Mucosa of gallbladder (tissue), 1 donor: ENCODE measurements around the gene ZNF277. TPM values are rescaled to one million over a fixed set of nuclear protein-coding genes. Genes with fewer than 3 reads are reported as not detected.

ENCODE experiments used
- DNase-seq: peaks from one replicate; pipeline ENCODE4 v3.0.0-alpha.2; 2020; ENCODE audit warnings: low spot score
- total RNA-seq: library from RNA; stranded (reverse); gene quantifications from one replicate; pipeline ENCODE4 v1.2.1, GENCODE V29; 2021
- donor health status: DM: no; HTN: no; CAD: no.

ZNF277 gene
- total RNA-seq, 1 donor from 2014 or later, result 29.4 TPM

GRCh38 chr7:112391841-112392286 is 185.4 kb downstream of the ZNF277 start:
- peak; percentile 62 for DNase-seq

Other genes with a start within 250 kb of the ZNF277 start
- gene DOCK4, start 296 bp upstream of the ZNF277 start, total RNA-seq, result 26.1 TPM
- 45.8 TPM for gene IFRD1, start 243.8 kb downstream of the ZNF277 start, total RNA-seq